Activated naive CD4-positive, alpha-beta T cell treated with anti-CD3 and anti-CD28 coated beads, Interleukin-2, amount 10 ng/mL, durations not matched to agents 5 hours and 36 hours (primary cell): Measurements from ENCODE around the gene SLC27A2. TPM values are rescaled to one million over a fixed set of nuclear protein-coding genes. Genes with fewer than 3 reads are reported as not detected.

Experiments used
- total RNA-seq, 2 experiments: library from RNA; stranded (reverse); gene quantifications; one replicate each; pipeline ENCODE4 v1.2.3, GENCODE V29; 2021

SLC27A2 gene
- 1 to 10 TPM; 5.7 to 6.2 TPM for total RNA-seq

DNA sequence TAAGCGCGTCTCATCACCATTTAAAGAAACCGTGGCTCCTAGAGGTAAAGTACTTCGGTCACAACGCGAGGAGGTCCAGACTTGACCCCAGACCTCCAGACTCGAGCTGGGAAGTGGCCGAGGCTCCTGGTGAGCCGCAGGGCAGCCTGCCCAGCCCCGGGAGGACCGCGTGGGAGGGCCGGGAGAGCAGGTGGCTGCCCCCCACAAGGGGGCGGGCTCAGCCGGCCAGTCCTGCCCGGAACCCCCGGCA is at the start of gene SLC27A2:
Gene SLC27A2 (plus strand): TSS at position 228 of the 250 bp plus-strand sequence. CDS start 232 bp downstream, outside the sequence.

DNA sequence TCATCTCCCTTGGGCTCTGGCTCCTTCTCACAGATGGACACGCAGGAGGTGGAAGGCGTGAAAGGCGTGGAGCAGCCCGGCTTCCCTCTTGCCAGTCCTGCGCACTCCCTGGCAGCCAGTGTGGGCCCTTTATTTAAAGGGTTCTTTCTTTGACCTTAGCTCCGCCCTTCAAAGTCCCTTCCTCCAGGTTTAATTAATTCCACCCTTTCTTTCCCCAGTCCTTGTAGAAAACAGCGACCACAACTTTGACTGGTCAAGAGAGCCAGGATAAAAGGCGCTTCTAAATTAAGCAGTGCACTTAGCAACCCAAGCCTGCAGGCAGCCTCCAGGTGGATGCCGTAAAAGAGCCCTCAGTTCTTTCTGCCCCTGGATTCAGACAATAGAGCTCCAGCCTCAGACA is 83.6 kb downstream of the SLC27A2 start, which contains the start of gene HDC:
Gene HDC (minus strand): TSS at position 107 of the 400 bp plus-strand sequence. CDS start 103 bp downstream, at position 4.

Other genes starting within 250 kb of the SLC27A2 start
- gene ATP8B4, start 63.0 kb upstream of the SLC27A2 start, total RNA-seq = 1 to 10 TPM; 1.5 to 1.6 TPM
- gene HDC, start 83.5 kb downstream of the SLC27A2 start, total RNA-seq = not detected
- 10 to 100 TPM; 27.7 to 29.8 TPM for gene GABPB1, start 173.0 kb downstream of the SLC27A2 start, total RNA-seq
- 10 to 100 TPM; 49.4 to 54.9 TPM for gene USP8, start 242.2 kb downstream of the SLC27A2 start, total RNA-seq